IMR-90 (cell line): Measurements from ENCODE around the gene CRAMP1. TPM values are rescaled to one million over a fixed set of nuclear protein-coding genes. Genes with fewer than 3 reads are reported as not detected.

ENCODE experiments used
- ATAC-seq: fragments of 200-7000 bp; cut with Tn5 transposase; 2 replicates; pipeline ENCODE4 v1.9.1; 2020; ENCODE audit warnings: low read depth, mild to moderate bottlenecking, moderate library complexity
- BruUV-seq: library from RNA; stranded (reverse); fragments of 400-500 nt; replicated peaks from 2 replicates; lab custom pipeline; 2021; lab: Mats Ljungman, UMichigan
- CTCF ChIA-PET: fragments of 300-600 bp; formaldehyde crosslinking; extraction: SDS; loops from one replicate; lab custom pipeline; 2021; ENCODE audit warnings: antibody characterized with exemption; lab: Yijun Ruan, JAX
- POLR2A ChIA-PET: fragments of 300-600 bp; sonication (Branson Sonifier 250); formaldehyde crosslinking; loops from one replicate; lab custom pipeline; 2022; ENCODE audit warnings: antibody characterized with exemption; ENCODE audit not compliant: unreplicated experiment; lab: Charles Lee
- DNase-seq: peaks from one replicate; pipeline ENCODE4 v3.0.0; 2013
- H2AFZ ChIP-seq: replicated peaks from 2 replicates; pipeline ENCODE3; 2013; ENCODE audit warnings: low read length, mild to moderate bottlenecking; ENCODE audit not compliant: poor library complexity
- H2AK5ac ChIP-seq: 2 replicates; pipeline ENCODE4 v1.6.1; 2013; ENCODE audit warnings: low read depth, low read length, inconsistent platforms
- H2AK9ac ChIP-seq: replicated peaks from 2 replicates; pipeline ENCODE3; 2013; ENCODE audit warnings: mild to moderate bottlenecking, low read depth, low read length, moderate library complexity; ENCODE audit not compliant: poor library complexity
- H2BK120ac ChIP-seq: 2 replicates; pipeline ENCODE4 v1.6.1; 2013; ENCODE audit warnings: low read depth, low read length, inconsistent platforms
- H2BK15ac ChIP-seq: 3 replicates; pipeline ENCODE4 v1.6.1; 2013; ENCODE audit warnings: low read depth, low read length, inconsistent platforms
- H2BK20ac ChIP-seq: 2 replicates; pipeline ENCODE4 v1.6.1; 2013; ENCODE audit warnings: low read depth, mild to moderate bottlenecking, inconsistent platforms, low read length, moderate library complexity
- H2BK5ac ChIP-seq: 2 replicates; pipeline ENCODE4 v1.6.1; 2013; ENCODE audit warnings: mild to moderate bottlenecking, low read depth, low read length, inconsistent platforms; ENCODE audit not compliant: poor library complexity, severe bottlenecking
- H3K14ac ChIP-seq: replicated peaks from 2 replicates; pipeline ENCODE4 v1.6.1; 2013; ENCODE audit warnings: low read depth, low read length, inconsistent platforms
- H3K18ac ChIP-seq: 2 replicates; pipeline ENCODE4 v1.6.1; 2013; ENCODE audit warnings: low read depth, low read length, control low read depth
- H3K23ac ChIP-seq: 2 replicates; pipeline ENCODE4 v1.6.1; 2013; ENCODE audit warnings: low read depth, low read length, inconsistent platforms
- H3K27ac ChIP-seq: 2 replicates; pipeline ENCODE4 v1.5.1; 2013; ENCODE audit warnings: mild to moderate bottlenecking, control low read depth, low read length; ENCODE audit not compliant: insufficient read depth
- H3K27me3 ChIP-seq: 2 replicates; pipeline ENCODE4 v1.6.1; 2013; ENCODE audit warnings: low read length; ENCODE audit not compliant: control insufficient read depth, insufficient read depth
- H3K36me3 ChIP-seq: 2 replicates; pipeline ENCODE4 v1.6.1; 2013; ENCODE audit warnings: low read length, mixed read lengths; ENCODE audit not compliant: control insufficient read depth, insufficient read depth
- H3K4ac ChIP-seq: 2 replicates; pipeline ENCODE4 v1.6.1; 2013; ENCODE audit warnings: low read depth, low read length, inconsistent platforms
- H3K4me1 ChIP-seq: 2 replicates; pipeline ENCODE4 v1.6.1; 2013; ENCODE audit warnings: low read length, mixed read lengths; ENCODE audit not compliant: control insufficient read depth, insufficient read depth
- H3K4me2 ChIP-seq: 2 replicates; pipeline ENCODE4 v1.6.1; 2013; ENCODE audit warnings: low read depth, mild to moderate bottlenecking, control low read depth, low read length, moderate library complexity
- H3K4me3 ChIP-seq: 2 replicates; pipeline ENCODE4 v1.5.1; 2013; ENCODE audit warnings: low read depth, mild to moderate bottlenecking, control low read depth, low read length, moderate library complexity; ENCODE audit not compliant: insufficient read depth
- H3K56ac ChIP-seq: 2 replicates; pipeline ENCODE4 v1.6.1; 2013; ENCODE audit warnings: low read length, inconsistent platforms; ENCODE audit not compliant: insufficient read depth; ENCODE audit errors: extremely low read depth
- H3K79me1 ChIP-seq, 2 experiments: 2 replicates each; pipeline ENCODE4 v1.6.1; 2013; ENCODE audit warnings: low read length in 2 of 2, inconsistent platforms in 1 of 2, low read depth in 1 of 2
- H3K9ac ChIP-seq: 2 replicates; pipeline ENCODE4 v1.6.1; 2013; ENCODE audit warnings: low read depth, low read length, control low read depth
- H3K9me1 ChIP-seq: 2 replicates; pipeline ENCODE4 v1.6.1; 2013; ENCODE audit warnings: low read length, inconsistent platforms; ENCODE audit not compliant: insufficient read depth
- H3K9me3 ChIP-seq: 2 replicates; pipeline ENCODE4 v1.6.1; 2013; ENCODE audit warnings: low read length; ENCODE audit not compliant: control insufficient read depth, insufficient read depth
- H4K20me1 ChIP-seq: 2 replicates; pipeline ENCODE4 v1.6.1; 2013; ENCODE audit warnings: low read length, inconsistent platforms; ENCODE audit not compliant: insufficient read depth
- H4K5ac ChIP-seq: 2 replicates; pipeline ENCODE4 v1.6.1; 2013; ENCODE audit warnings: mild to moderate bottlenecking, low read depth, low read length, control low read depth
- H4K8ac ChIP-seq, 2 experiments: 2 replicates each; pipeline ENCODE4 v1.6.1; 2013; ENCODE audit warnings: low read depth in 2 of 2, low read length in 2 of 2, control low read depth in 1 of 2, inconsistent platforms in 1 of 2
- H4K91ac ChIP-seq: 2 replicates; pipeline ENCODE4 v1.6.1; 2013; ENCODE audit warnings: low read depth, low read length, inconsistent platforms; ENCODE audit not compliant: insufficient read depth
- MAFK ChIP-seq: IDR thresholded peaks from 2 replicates; pipeline ENCODE4 v1.6.1; 2012; ENCODE audit warnings: low read depth, low read length, improper control_type of control experiment
- MXI1 ChIP-seq: IDR thresholded peaks from 2 replicates; pipeline ENCODE4 v1.6.1; 2012; ENCODE audit warnings: low read depth, mild to moderate bottlenecking, low read length, moderate library complexity, borderline replicate concordance
- RFX5 ChIP-seq: IDR thresholded peaks from 2 replicates; pipeline ENCODE4 v1.8.0; 2012; ENCODE audit warnings: low read depth, mild to moderate bottlenecking, low read length, moderate library complexity
- WGBS, 2 experiments: methylation state at CpG; one replicate each; pipeline versions ENCODE4 v1.1.5 to v1.1.7; 2013; ENCODE audit warnings: missing lambda C conversion rate in 2 of 2; ENCODE audit not compliant: insufficient read length in 1 of 2; ENCODE audit errors: extremely low coverage in 2 of 2; 5-methylcytosine and 5-hydroxymethylcytosine counted together
- dilution Hi-C: fragments of 300-500 bp; cut with HindIII; formaldehyde crosslinking; loops from one replicate; pipeline ENCODE4 v1.14.3; 2018; ENCODE audit warnings: low sequenced_read_pairs; ENCODE audit not compliant: unreplicated experiment
- in situ Hi-C: fragments of 300-500 bp; cut with MboI; formaldehyde crosslinking; loops from 3 replicates; pipeline ENCODE4 v1.14.3; 2019; ENCODE audit warnings: low sequenced_read_pairs, inconsistent platforms, mixed read lengths
- intact Hi-C: fragments of 100-400 bp; cut with micrococcal nuclease; formaldehyde crosslinking; loops from 2 replicates; pipeline ENCODE4 v1.10.0; 2022
- polyA plus RNA-seq, 3 experiments: library from polyadenylated mRNA; depleted of rRNA; stranded (reverse); fragments of >200 nt; gene quantifications; 2 replicates each; pipeline ENCODE4 v1.2.3, GENCODE V29; 2012; ENCODE audit warnings: low replicate concordance in 1 of 3
- total RNA-seq: library from RNA; depleted of rRNA; stranded (reverse); fragments of >200 nt; gene quantifications from 2 replicates; pipeline ENCODE4 v1.2.3, GENCODE V29; 2012
- TF ChIP-seq, protein P1 (sequence below): conservative IDR thresholded peaks from 2 replicates; pipeline ENCODE4 v1.5.1; 2012; ENCODE audit warnings: mild to moderate bottlenecking, low read depth, low read length, improper control_type of control experiment

Gene CRAMP1
- total and polyA plus RNA-seq, 2 of the 4 experiments (the other 2 are of a cell fraction), result 3.2 to 12.0 TPM

DNA sequence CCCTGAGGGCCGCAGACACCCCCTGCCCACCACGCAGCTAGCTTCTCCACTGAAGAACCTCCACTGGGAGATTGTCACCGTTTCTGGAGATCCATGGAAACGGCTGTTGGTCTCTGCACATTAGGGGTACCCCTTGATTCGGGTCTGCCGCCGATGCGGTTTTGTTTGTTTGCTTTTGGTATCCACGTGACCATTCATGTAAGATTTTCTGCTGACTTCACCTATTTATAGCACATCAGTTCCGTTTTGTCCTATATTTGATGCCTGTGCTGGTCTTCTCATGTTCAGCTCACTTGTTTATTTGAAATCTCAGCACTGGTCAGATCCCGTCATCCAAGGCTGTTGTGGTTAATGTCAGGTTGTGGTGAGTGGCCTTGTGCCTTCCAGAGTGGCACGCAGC, 21.1 kb downstream of the CRAMP1 start:
- Histone ChIP-seq H3K4me2 (no peak overlapping the region), H2AK5ac (no peak overlapping the region), H3K23ac (no peak overlapping the region), H3K18ac (no peak overlapping the region), H2BK15ac (no peak overlapping the region), H3K9me1 (peaks cover 4% of the 10 kb centered on the region), H4K5ac (no peak overlapping the region), H4K8ac (no peak overlapping the region), H3K56ac (no peak overlapping the region), H4K91ac (no peak overlapping the region), H3K27me3 (no peaks in the 10 kb centered on the region), H2AK9ac (no peak overlapping the region), H3K36me3 (peaks cover 69% of the 10 kb centered on the region), H4K20me1 (peaks cover 81% of the 10 kb centered on the region), H2AFZ (no peak overlapping the region), H3K4me1 (no peaks in the 10 kb centered on the region), H3K9me3 (no peaks in the 10 kb centered on the region), H3K4me3 (no peak overlapping the region), H3K79me1 (peaks cover 24 to 80% of the 10 kb centered on the region in 2 experiments), H3K27ac (no peak overlapping the region), H2BK20ac (no peak overlapping the region), H2BK5ac (no peak overlapping the region), H2BK120ac (no peak overlapping the region), H3K9ac (no peak overlapping the region), H3K4ac (no peak overlapping the region), H3K14ac (no peak overlapping the region)
- DNase-seq (no peak), ATAC-seq (no peak)
- 100% methylated on average over 3 of the region's 12 CpGs; no CpG with 5 or more reads in 1 of the 2 experiments for WGBS, 2 experiments
- in situ Hi-C loops (no loop called here), dilution Hi-C loops (no loop called here), intact Hi-C loops (no loop called here)
- POLR2A ChIA-PET, result no interaction called here
- TF ChIP-seq RFX5 (no peak), MXI1 (no peak), MAFK (0 out of 2 replicates have a peak, but pooled peaks have one; percentile 8)
- TF ChIP-seq, protein P1, sequence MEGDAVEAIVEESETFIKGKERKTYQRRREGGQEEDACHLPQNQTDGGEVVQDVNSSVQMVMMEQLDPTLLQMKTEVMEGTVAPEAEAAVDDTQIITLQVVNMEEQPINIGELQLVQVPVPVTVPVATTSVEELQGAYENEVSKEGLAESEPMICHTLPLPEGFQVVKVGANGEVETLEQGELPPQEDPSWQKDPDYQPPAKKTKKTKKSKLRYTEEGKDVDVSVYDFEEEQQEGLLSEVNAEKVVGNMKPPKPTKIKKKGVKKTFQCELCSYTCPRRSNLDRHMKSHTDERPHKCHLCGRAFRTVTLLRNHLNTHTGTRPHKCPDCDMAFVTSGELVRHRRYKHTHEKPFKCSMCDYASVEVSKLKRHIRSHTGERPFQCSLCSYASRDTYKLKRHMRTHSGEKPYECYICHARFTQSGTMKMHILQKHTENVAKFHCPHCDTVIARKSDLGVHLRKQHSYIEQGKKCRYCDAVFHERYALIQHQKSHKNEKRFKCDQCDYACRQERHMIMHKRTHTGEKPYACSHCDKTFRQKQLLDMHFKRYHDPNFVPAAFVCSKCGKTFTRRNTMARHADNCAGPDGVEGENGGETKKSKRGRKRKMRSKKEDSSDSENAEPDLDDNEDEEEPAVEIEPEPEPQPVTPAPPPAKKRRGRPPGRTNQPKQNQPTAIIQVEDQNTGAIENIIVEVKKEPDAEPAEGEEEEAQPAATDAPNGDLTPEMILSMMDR, result no peak
- CTCF ChIA-PET, result no interaction called here
- no TSS peak for BruUV-seq
